Neural progenitor cell (in vitro differentiated cells): ENCODE measurements around the gene MIEF2. TPM values are rescaled to one million over a fixed set of nuclear protein-coding genes. Genes with fewer than 3 reads are reported as not detected.
"Not testable (repeated sequence)": the region's sequence is repeated elsewhere in the genome, so short reads cannot be mapped to it uniquely, and the experiment has no call there.

Experiments
- DNase-seq: peaks from one replicate; pipeline ENCODE4 v3.0.0-alpha.2; 2016; ENCODE audit warnings: low spot score
- H2AFZ ChIP-seq: fragments of 200-600 bp; sonication (generic); replicated peaks from 2 replicates; pipeline ENCODE4 v1.6.1; 2016; ENCODE audit warnings: antibody characterized with exemption
- H3F3A ChIP-seq: fragments of 200-600 bp; sonication (generic); 2 replicates; pipeline ENCODE4 v1.6.1; 2016; ENCODE audit warnings: antibody characterized with exemption, low read depth
- H3K27ac ChIP-seq: fragments of 200-600 bp; sonication (generic); 2 replicates; pipeline ENCODE4 v1.5.1; 2016; ENCODE audit warnings: mild to moderate bottlenecking
- H3K27me3 ChIP-seq: fragments of 200-600 bp; sonication (generic); 2 replicates; pipeline ENCODE4 v1.6.1; 2016; ENCODE audit warnings: mild to moderate bottlenecking, moderate library complexity
- H3K36me3 ChIP-seq: fragments of 200-600 bp; sonication (generic); 2 replicates; pipeline ENCODE4 v1.5.1; 2016
- H3K4me1 ChIP-seq: fragments of 200-600 bp; sonication (generic); 2 replicates; pipeline ENCODE4 v1.6.1; 2016; ENCODE audit warnings: mixed run types
- H3K4me2 ChIP-seq: fragments of 200-600 bp; sonication (generic); 2 replicates; pipeline ENCODE4 v1.6.1; 2016
- H3K4me3 ChIP-seq: fragments of 200-600 bp; sonication (generic); 2 replicates; pipeline ENCODE4 v1.5.1; 2016
- H3K79me2 ChIP-seq: fragments of 200-600 bp; sonication (generic); 2 replicates; pipeline ENCODE4 v1.6.1; 2016; ENCODE audit warnings: low read depth
- H3K9ac ChIP-seq: fragments of 200-600 bp; sonication (generic); 2 replicates; pipeline ENCODE4 v1.6.1; 2016
- H3K9me3 ChIP-seq: fragments of 200-600 bp; sonication (generic); 2 replicates; pipeline ENCODE4 v1.5.1; 2016; ENCODE audit warnings: low read depth
- H4K20me1 ChIP-seq: fragments of 200-600 bp; sonication (generic); 2 replicates; pipeline ENCODE4 v1.6.1; 2016; ENCODE audit warnings: low read depth
- H3K27ac Mint-ChIP-seq: 3 replicates; pipeline ENCODE4 v1.8.0; 2021; ENCODE audit warnings: mixed read lengths
- H3K27me3 Mint-ChIP-seq: 2 replicates; pipeline ENCODE4 v1.8.0; 2022; ENCODE audit warnings: low read depth, mild to moderate bottlenecking, inconsistent platforms, moderate library complexity, mixed read lengths; ENCODE audit not compliant: insufficient read depth
- H3K36me3 Mint-ChIP-seq: 3 replicates; pipeline ENCODE4 v1.8.0; 2021; ENCODE audit warnings: mixed read lengths
- H3K4me1 Mint-ChIP-seq: 3 replicates; pipeline ENCODE4 v1.8.0; 2021; ENCODE audit warnings: mixed read lengths
- H3K4me3 Mint-ChIP-seq: 3 replicates; pipeline ENCODE4 v1.8.0; 2021; ENCODE audit warnings: mild to moderate bottlenecking, moderate library complexity, mixed read lengths
- H3K9me3 Mint-ChIP-seq: 3 replicates; pipeline ENCODE4 v1.8.0; 2020; ENCODE audit warnings: mixed read lengths
- CTCF ChIP-seq: fragments of 200-600 bp; sonication (generic); IDR thresholded peaks from 2 replicates; pipeline ENCODE4 v1.5.1; 2017; ENCODE audit warnings: antibody characterized with exemption, mild to moderate bottlenecking
- EZH2 ChIP-seq: fragments of 200-600 bp; sonication (generic); IDR thresholded peaks from 2 replicates; pipeline ENCODE4 v1.6.1; 2017; ENCODE audit warnings: antibody characterized with exemption, mild to moderate bottlenecking, moderate library complexity
- EZH2phosphoT487 ChIP-seq: fragments of 200-600 bp; sonication (generic); IDR thresholded peaks from 2 replicates; pipeline ENCODE4 v1.6.1; 2017; ENCODE audit warnings: antibody characterized with exemption
- total RNA-seq: library from RNA; depleted of rRNA; stranded (reverse); fragments of >200 nt; gene quantifications from 2 replicates; pipeline ENCODE4 v1.2.3, GENCODE V29; 2015; ENCODE audit warnings: low replicate concordance

Gene MIEF2
- total RNA-seq, 1 donor from 2014 or later = 8.1 TPM

GRCh38 chr17:18291718-18292540, 31.5 kb downstream of the MIEF2 start:
- H3K27ac Mint-ChIP-seq = no peak overlapping the region
- H3K4me1 ChIP-seq = no peaks in the 10 kb centered on the region
- H3K27me3 ChIP-seq = no peaks in the 10 kb centered on the region
- no peaks in the 10 kb centered on the region for H3K4me1 Mint-ChIP-seq
- no peak for DNase-seq
- peaks cover 2% of the 10 kb centered on the region for H3K27me3 Mint-ChIP-seq
- no peak overlapping the region for H3K4me3 Mint-ChIP-seq
- H3K79me2 ChIP-seq = no peaks in the 10 kb centered on the region
- no peaks in the 10 kb centered on the region for H3K9me3 ChIP-seq
- no peaks in the 10 kb centered on the region for H3F3A ChIP-seq
- no peak overlapping the region for H3K4me2 ChIP-seq
- no peak overlapping the region for H3K27ac ChIP-seq
- no peaks in the 10 kb centered on the region for H3K9me3 Mint-ChIP-seq
- H4K20me1 ChIP-seq = no peaks in the 10 kb centered on the region
- TF ChIP-seq CTCF = no peak
- TF ChIP-seq EZH2 = no peak
- no peak for TF ChIP-seq EZH2phosphoT487
- H3K36me3 Mint-ChIP-seq = peaks cover 36% of the 10 kb centered on the region
- no peak overlapping the region for H2AFZ ChIP-seq
- no peak overlapping the region for H3K4me3 ChIP-seq
- no peak overlapping the region for H3K9ac ChIP-seq
- H3K36me3 ChIP-seq = peaks cover 4% of the 10 kb centered on the region

GRCh38 chr17:18298061-18298460, 37.6 kb downstream of the MIEF2 start:
- H3K4me3 ChIP-seq, H2AFZ ChIP-seq, H3K9me3 ChIP-seq, H3K27ac ChIP-seq, H3K79me2 ChIP-seq, H4K20me1 ChIP-seq, H3F3A ChIP-seq, H3K4me3 Mint-ChIP-seq, H3K9ac ChIP-seq, H3K27me3 ChIP-seq, H3K4me1 Mint-ChIP-seq, H3K27me3 Mint-ChIP-seq, H3K4me2 ChIP-seq, H3K4me1 ChIP-seq, H3K9me3 Mint-ChIP-seq, H3K27ac Mint-ChIP-seq, DNase-seq: not testable (repeated sequence)
- H3K36me3 ChIP-seq = peaks cover 11% of the 10 kb centered on the region
- H3K36me3 Mint-ChIP-seq = peaks cover 28% of the 10 kb centered on the region

- Histone ChIP-seq H3F3A (no peaks in the 10 kb centered on the region), H4K20me1 (no peaks in the 10 kb centered on the region), H3K9ac (no peak overlapping the region), H3K4me2 (no peak overlapping the region), H2AFZ (no peak overlapping the region), H3K27me3 (no peaks in the 10 kb centered on the region), H3K4me3 (no peak overlapping the region), H3K79me2 (no peaks in the 10 kb centered on the region), H3K27ac (no peak overlapping the region), H3K36me3 (peaks cover 11% of the 10 kb centered on the region), H3K9me3 (no peaks in the 10 kb centered on the region), H3K4me1 (no peaks in the 10 kb centered on the region)
- TF ChIP-seq CTCF = no peak
- H3K4me1 Mint-ChIP-seq = no peaks in the 10 kb centered on the region
- H3K27me3 Mint-ChIP-seq = peaks cover 5% of the 10 kb centered on the region
- peaks cover 34% of the 10 kb centered on the region for H3K36me3 Mint-ChIP-seq
- H3K4me3 Mint-ChIP-seq = no peak overlapping the region
- DNase-seq = no peak
- no peak overlapping the region for H3K27ac Mint-ChIP-seq
- H3K9me3 Mint-ChIP-seq = no peaks in the 10 kb centered on the region
Observed at GRCh38 chr17:18300725-18301480, 40.4 kb downstream of the MIEF2 start.

- H3K36me3 ChIP-seq = peaks cover 18% of the 10 kb centered on the region
- H3K4me1 Mint-ChIP-seq, H3K9me3 ChIP-seq, H3K4me2 ChIP-seq, H2AFZ ChIP-seq, H3F3A ChIP-seq, H3K79me2 ChIP-seq, H3K27ac ChIP-seq, H3K27me3 Mint-ChIP-seq, H3K27ac Mint-ChIP-seq, H3K9me3 Mint-ChIP-seq, H4K20me1 ChIP-seq, H3K4me3 ChIP-seq, H3K9ac ChIP-seq, H3K27me3 ChIP-seq, H3K4me1 ChIP-seq, DNase-seq, H3K4me3 Mint-ChIP-seq: not testable (repeated sequence)
- peaks cover 35% of the 10 kb centered on the region for H3K36me3 Mint-ChIP-seq
Observed at GRCh38 chr17:18303206-18303605, 42.7 kb downstream of the MIEF2 start.
